GM18511 (cell line): ENCODE measurements around the gene ACOX2.

Experiments
- ATAC-seq: cut with Tn5 transposase; IDR thresholded peaks from one replicate; pipeline ENCODE4 v1.9.1; 2021; ENCODE audit warnings: mild to moderate bottlenecking, moderate library complexity; ENCODE audit not compliant: unreplicated experiment

ACOX2 gene

GRCh38 chr3:58536501-58537411 lies at the start of gene ACOX2:
ACOX2 (minus strand) TSS chr3:58537190; CDS start chr3:58535106, 2,084 bp downstream.
- ATAC-seq, result no peak

GRCh38 chr3:58585994-58586393 lies 49.0 kb upstream of the ACOX2 start:
- ATAC-seq, result peak; percentile 38

- peak; percentile 91 for ATAC-seq
Measured at GRCh38 chr3:58585005-58585786, 48.2 kb upstream of the ACOX2 start.

- ATAC-seq, result no peak
Measured at GRCh38 chr3:58584690-58585004, 47.7 kb upstream of the ACOX2 start.

GRCh38 chr3:58581328-58582091 lies 44.5 kb upstream of the ACOX2 start:
- ATAC-seq, result no peak

GRCh38 chr3:58580826-58581327 lies 43.9 kb upstream of the ACOX2 start:
- ATAC-seq, result no peak

GRCh38 chr3:58578873-58579272 lies 41.9 kb upstream of the ACOX2 start:
- ATAC-seq, result no peak

- no peak for ATAC-seq
Measured at GRCh38 chr3:58577269-58577821, 40.4 kb upstream of the ACOX2 start, which contains the start of gene FAM107A. FAM107A (minus strand) TSS chr3:58577391; CDS start chr3:58569860, 7,531 bp downstream.

GRCh38 chr3:58576716-58577115 lies 39.7 kb upstream of the ACOX2 start:
- no peak for ATAC-seq

- ATAC-seq, result no peak
Measured at GRCh38 chr3:58575971-58576652, 39.1 kb upstream of the ACOX2 start.

- no peak for ATAC-seq
Measured at GRCh38 chr3:58574682-58575081, 37.7 kb upstream of the ACOX2 start.

- no peak for ATAC-seq
Measured at GRCh38 chr3:58574106-58574505, 37.1 kb upstream of the ACOX2 start.

GRCh38 chr3:58573640-58574039 lies 36.6 kb upstream of the ACOX2 start:
- no peak for ATAC-seq

- no peak for ATAC-seq
Measured at GRCh38 chr3:58572634-58573230, 35.7 kb upstream of the ACOX2 start.

GRCh38 chr3:58572013-58572633 lies 35.1 kb upstream of the ACOX2 start:
- ATAC-seq, result no peak

- no peak for ATAC-seq
Measured at GRCh38 chr3:58570851-58571250, 33.9 kb upstream of the ACOX2 start.

- ATAC-seq, result no peak
Measured at GRCh38 chr3:58569287-58570001, 32.5 kb upstream of the ACOX2 start.

- peak; percentile 64 for ATAC-seq
Measured at GRCh38 chr3:58568572-58569286, 31.7 kb upstream of the ACOX2 start.
